ENCODE results near the gene UNC119. TPM values are rescaled to one million over a fixed set of nuclear protein-coding genes. Genes with fewer than 3 reads are reported as not detected.
A peak's percentile ranks its signal among the peaks of the same experiment; 100 is the strongest.

The UNC119 gene
- total and polyA plus RNA-seq, 2 of the 13 experiments (the other 11 are each of a cell fraction or from before 2014, with no cell fraction given), result 10.4 to 63.1 TPM

DNA sequence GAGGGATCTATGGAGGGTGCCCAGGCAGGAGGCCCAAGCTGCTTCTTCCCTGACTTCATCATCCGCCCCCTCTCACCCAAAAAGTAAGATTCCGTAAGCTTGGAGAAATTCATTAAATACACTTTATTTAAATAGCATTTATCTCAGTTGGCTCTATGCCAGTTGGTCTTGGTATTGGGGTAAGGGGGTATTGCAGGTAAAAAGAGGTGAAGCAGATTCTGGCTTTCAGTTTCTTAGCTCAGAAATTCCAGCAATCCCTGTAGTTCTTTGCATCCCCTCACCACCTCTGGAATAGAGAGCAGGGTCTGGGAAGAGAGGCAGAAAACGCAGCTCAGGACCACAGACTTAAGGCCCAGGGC is 25.0 kb upstream of the UNC119 start:
- no peak overlapping the region for H3K9ac ChIP-seq (ENCODE audit: insufficient read depth, low read depth, low read length)
- H3K36me3 ChIP-seq (replicated peaks in 1 of 2; ENCODE audit: control insufficient read depth in 1 of 2, insufficient read depth in 2 of 2, low read length in 2 of 2), result peaks cover 21 to 45% of the 10 kb centered on the region in 2 experiments
- no peak for FAIRE-seq
- H3K4me2 ChIP-seq (ENCODE audit: low read depth, low read length), result peak overlapping the region; percentile 28; the same call in 1 of the 2 replicates
- peak overlapping the region; percentile 52 for H3K27ac ChIP-seq (ENCODE audit: extremely low read length, insufficient read depth, low read length)
- H3K9me3 ChIP-seq (ENCODE audit: low read length), result no peaks in the 10 kb centered on the region
- H2AFZ ChIP-seq (ENCODE audit: low read length), result no peak overlapping the region
- H3K4me3 ChIP-seq (replicated peaks in 1 of 3; ENCODE audit: insufficient read depth in 1 of 3, low read depth in 2 of 3, low read length in 3 of 3), result no peak overlapping the region
- intact Hi-C loops (cut with micrococcal nuclease; ENCODE audit: unreplicated experiment), result no loop called here
- no peaks in the 10 kb centered on the region for H4K20me1 ChIP-seq (ENCODE audit: insufficient read depth, low read length)
- no peaks in the 10 kb centered on the region for H3K27me3 ChIP-seq (ENCODE audit: control insufficient read depth in 1 of 2, insufficient read depth in 2 of 2, low read length in 2 of 2)
- ChIA-PET POLR2A (interaction anchor here (1.3 to 1.4 kb wide), 2 partner anchors 22 to 67 kb away, joined by 7 to 8 read pairs; partner anchors contain the start of genes BLTP2 and SPAG5), CTCF (ENCODE audit: low intra/inter-chr PET ratio, low total read pairs) (no interaction called here)
- H3K79me2 ChIP-seq (ENCODE audit: insufficient read depth, low read length), result peaks cover 4% of the 10 kb centered on the region
- no TSS peak for BruUV-seq (replicated peaks)
- 100% methylated on average over 3 of the region's 3 CpGs for WGBS (ENCODE audit: low lambda C conversion rate)
- peaks cover 43% of the 10 kb centered on the region for H3K4me1 ChIP-seq (ENCODE audit: insufficient read depth, low read length)
- TF ChIP-seq RFX5 (IDR thresholded peaks at IDR 0.05; ENCODE audit: low read depth, low read length), result no peak
- TF ChIP-seq LCORL (IDR thresholded peaks at IDR 0.05), result peak; percentile 62; the same call in 1 of the 2 replicates
- TF ChIP-seq LCORL (CRISPR knock-in tag; IDR thresholded peaks at IDR 0.05), result no peak
- in situ Hi-C loops (cut with HindIII; ENCODE audit: extremely low pct_ligation_motif_present, low pct_unique_long_range_greater_than_20kb), result no loop called here
- DNase-seq (ENCODE audit: low spot score), result no peak
- no peak for ATAC-seq

DNA sequence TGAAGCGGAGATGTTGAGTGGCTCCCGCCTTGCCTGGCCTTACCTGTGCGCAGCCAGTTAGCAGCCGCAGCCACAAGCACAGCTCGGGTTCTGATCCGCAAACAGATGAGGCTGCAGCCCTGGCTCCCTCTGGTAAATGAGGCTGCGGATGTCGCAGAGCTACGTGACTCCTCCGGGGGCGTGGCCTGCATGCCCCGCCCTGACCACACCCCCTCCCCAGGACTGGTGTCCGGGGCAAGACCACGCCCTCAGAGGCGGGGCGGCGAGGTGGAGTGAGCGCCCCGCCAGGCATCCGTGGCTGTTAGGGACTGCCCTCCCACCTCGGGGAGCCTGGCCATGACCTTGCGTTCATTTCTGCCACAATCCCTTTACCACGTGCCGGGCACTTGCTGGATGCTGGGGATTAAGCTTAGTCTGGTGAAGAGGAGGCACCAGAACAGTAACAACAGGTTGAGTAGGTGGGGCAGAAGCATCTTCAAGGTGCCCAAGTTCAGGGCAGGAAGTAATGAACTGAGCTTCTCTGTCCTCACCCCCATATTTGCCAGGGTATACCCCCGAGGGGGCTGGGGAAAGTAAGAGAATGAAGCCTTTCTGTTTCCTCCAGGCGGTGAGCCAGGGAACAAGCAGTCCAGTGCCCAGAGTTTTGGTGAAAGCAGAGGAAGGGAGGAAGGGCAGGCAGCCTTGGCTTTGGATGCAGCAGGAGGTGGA is 24.5 kb upstream of the UNC119 start, which contains the start of gene ALDOC:
Gene ALDOC (minus strand): TSS at position 138 of the 708 bp plus-strand sequence. CDS start 1,363 bp downstream, outside the sequence.
- in situ Hi-C loops (cut with HindIII; ENCODE audit: extremely low pct_ligation_motif_present, low pct_unique_long_range_greater_than_20kb), result no loop called here
- Histone ChIP-seq H3K9ac (ENCODE audit: insufficient read depth, low read depth, low read length) (peak within 1 kb of the TSS; percentile 49; the same call in 1 of the 2 replicates), H3K79me2 (ENCODE audit: insufficient read depth, low read length) (peaks cover 4% of the 10 kb centered on the region), H3K36me3 (replicated peaks in 1 of 2; ENCODE audit: control insufficient read depth in 1 of 2, insufficient read depth in 2 of 2, low read length in 2 of 2) (peaks cover 18 to 40% of the 10 kb centered on the region in 2 experiments), H3K27ac (ENCODE audit: extremely low read length, insufficient read depth, low read length) (peak within 1 kb of the TSS; percentile 52), H4K20me1 (ENCODE audit: insufficient read depth, low read length) (no peaks in the 10 kb centered on the region), H2AFZ (ENCODE audit: low read length) (no peak within 1 kb of the TSS), H3K4me3 (replicated peaks in 1 of 3; ENCODE audit: insufficient read depth in 1 of 3, low read depth in 2 of 3, low read length in 3 of 3) (peak within 1 kb of the TSS in 2 of 3 experiments; percentile 29 to 63; a peak in 4 of 6 replicates), H3K27me3 (ENCODE audit: control insufficient read depth in 1 of 2, insufficient read depth in 2 of 2, low read length in 2 of 2) (no peaks in the 10 kb centered on the region), H3K9me3 (ENCODE audit: low read length) (no peaks in the 10 kb centered on the region), H3K4me1 (ENCODE audit: insufficient read depth, low read length) (peaks cover 48% of the 10 kb centered on the region), H3K4me2 (ENCODE audit: low read depth, low read length) (peak within 1 kb of the TSS; percentile 59)
- WGBS (ENCODE audit: low lambda C conversion rate), result 76% methylated on average over 2 of the region's 26 CpGs
- ATAC-seq, result peak; percentile 85
- CTCF ChIA-PET (ENCODE audit: low intra/inter-chr PET ratio, low total read pairs), result no interaction called here
- intact Hi-C loops (cut with micrococcal nuclease; ENCODE audit: unreplicated experiment), result loop anchor here (1.0 kb wide), 1 partner anchor 22 kb away; the partner anchor contains the start of gene SPAG5
- POLR2A ChIA-PET, result interaction anchor here (0.6 to 1.4 kb wide), 6 partner anchors 20 to 241 kb away, joined by 3 to 8 read pairs (median 4); partner anchors contain the start of genes BLTP2, SPAG5, TNFAIP1 and UNC119
- peak; percentile 90 for FAIRE-seq
- DNase-seq (ENCODE audit: low spot score), result peak; percentile 86
- no TSS peak for BruUV-seq (replicated peaks)
- TF ChIP-seq ZNF138 (CRISPR knock-in tag; IDR thresholded peaks at IDR 0.05; ENCODE audit: low read depth) (0 out of 2 replicates have a peak, but pooled peaks have one; percentile 50), ZMYM2 (CRISPR knock-in tag; IDR thresholded peaks at IDR 0.05) (no peak), ZNF570 (CRISPR knock-in tag; IDR thresholded peaks at IDR 0.05; ENCODE audit: borderline replicate concordance) (no peak), ZNF704 (CRISPR knock-in tag; IDR thresholded peaks at IDR 0.05; ENCODE audit: borderline replicate concordance) (no peak), ZC3H4 (CRISPR knock-in tag; IDR thresholded peaks at IDR 0.05; ENCODE audit: borderline replicate concordance) (no peak), ZNF383 (CRISPR knock-in tag; IDR thresholded peaks at IDR 0.05; ENCODE audit: borderline replicate concordance) (no peak), GLI4 (CRISPR knock-in tag; IDR thresholded peaks at IDR 0.05; ENCODE audit: borderline replicate concordance) (no peak), ZNF772 (CRISPR knock-in tag; IDR thresholded peaks at IDR 0.05) (0 out of 2 replicates have a peak, but pooled peaks have one; percentile 75), PBX3 (CRISPR knock-in tag; IDR thresholded peaks at IDR 0.05; ENCODE audit: borderline replicate concordance) (no peak)
- TF ChIP-seq, protein P1, sequence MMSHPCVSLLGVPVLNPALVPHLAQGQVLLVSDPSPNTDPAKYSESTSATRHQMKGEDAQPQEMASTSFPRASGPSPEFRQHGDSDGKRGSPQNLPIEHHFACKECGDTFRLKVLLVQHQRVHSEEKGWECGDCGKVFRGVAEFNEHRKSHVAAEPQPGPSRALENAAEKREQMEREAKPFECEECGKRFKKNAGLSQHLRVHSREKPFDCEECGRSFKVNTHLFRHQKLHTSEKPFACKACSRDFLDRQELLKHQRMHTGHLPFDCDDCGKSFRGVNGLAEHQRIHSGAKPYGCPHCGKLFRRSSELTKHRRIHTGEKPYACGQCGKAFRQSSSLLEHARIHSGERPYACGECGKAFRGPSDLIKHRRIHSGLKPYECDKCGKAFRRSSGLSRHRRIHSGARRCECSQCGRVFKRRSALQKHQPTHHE (CRISPR knock-in tag; IDR thresholded peaks at IDR 0.05; ENCODE audit: borderline replicate concordance), result peak; percentile 63; the same call in 1 of the 2 replicates
